Fibroblast of lung (primary cell): ENCODE measurements around the gene PPAN.

ENCODE experiments used
- CTCF ChIP-seq, 2 donors: IDR thresholded peaks in 1 of 2; conservative IDR thresholded peaks in 1 of 2; 1 replicate in 1 of 2; 2 replicates in 1 of 2; pipeline ENCODE4 v1.5.1; 2011 to 2012; ENCODE audit warnings: low read length in 2 of 2, control low read depth in 1 of 2, inconsistent platforms in 1 of 2, low read depth in 1 of 2, mild to moderate bottlenecking in 1 of 2
- EZH2 ChIP-seq: IDR thresholded peaks from 2 replicates; pipeline ENCODE4 v1.5.1; 2012; ENCODE audit warnings: low read length, control low read depth, mild to moderate bottlenecking; ENCODE audit errors: missing control alignments

- TF ChIP-seq CTCF (conservative IDR thresholded peaks at IDR 0.05 in 1 of 2, IDR thresholded peaks at IDR 0.05 in 1 of 2; ENCODE audit: low read depth in 1 of 2, low read length in 2 of 2) (no peak), EZH2 (no peak)
Observed at GRCh38 chr19:10135551-10136334, 29.6 kb downstream of the PPAN start.
